CD4-positive, alpha-beta T cell treated with Interleukin-10 for 1 hour (primary cell): ENCODE results near the gene KRIT1.
"Not testable (repeated sequence)": the region's sequence is repeated elsewhere in the genome, so short reads cannot be mapped to it uniquely, and the experiment has no call there.

Experiments used
- DNase-seq: peaks from one replicate; pipeline ENCODE4 v3.0.0-alpha.2; 2020

The KRIT1 gene

GRCh38 chr7:92246360-92247101, 817 bp upstream of the KRIT1 start:
- DNase-seq = peak; percentile 37

DNA sequence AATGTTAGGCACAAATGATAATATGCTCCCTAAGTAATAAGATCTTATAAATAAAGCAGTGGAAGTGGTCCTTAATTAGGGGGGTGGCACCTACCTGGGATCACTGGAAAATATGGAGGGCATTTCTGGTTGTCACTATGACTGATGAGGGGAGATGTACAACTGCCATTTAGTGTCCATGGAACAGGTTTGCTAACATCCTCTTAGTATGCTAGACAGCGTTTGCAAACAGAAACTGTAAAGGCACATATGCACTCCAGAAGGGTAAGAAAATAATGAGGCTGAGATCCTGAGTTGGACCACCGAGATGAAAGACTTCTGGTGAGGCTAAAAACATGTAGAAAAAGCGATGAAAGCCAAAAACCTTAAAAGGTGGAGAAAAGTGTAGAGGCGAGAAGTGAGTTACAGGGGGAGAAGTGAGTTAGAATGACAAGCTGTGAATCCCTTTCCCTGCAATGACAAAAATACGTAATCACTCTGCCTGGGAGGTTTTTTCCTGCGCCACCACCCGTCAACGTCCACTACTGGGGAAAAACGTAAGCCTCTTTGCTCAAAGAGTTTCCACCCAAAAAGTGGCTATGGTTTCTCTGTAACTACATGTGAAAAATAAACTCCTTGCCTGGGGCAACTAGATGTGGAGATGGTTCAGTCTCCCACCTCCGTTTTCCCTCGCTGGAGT, 767 bp downstream of the KRIT1 start:
- no peak for DNase-seq

GRCh38 chr7:92242972-92243371, 2.7 kb downstream of the KRIT1 start:
- DNase-seq = no peak

DNA sequence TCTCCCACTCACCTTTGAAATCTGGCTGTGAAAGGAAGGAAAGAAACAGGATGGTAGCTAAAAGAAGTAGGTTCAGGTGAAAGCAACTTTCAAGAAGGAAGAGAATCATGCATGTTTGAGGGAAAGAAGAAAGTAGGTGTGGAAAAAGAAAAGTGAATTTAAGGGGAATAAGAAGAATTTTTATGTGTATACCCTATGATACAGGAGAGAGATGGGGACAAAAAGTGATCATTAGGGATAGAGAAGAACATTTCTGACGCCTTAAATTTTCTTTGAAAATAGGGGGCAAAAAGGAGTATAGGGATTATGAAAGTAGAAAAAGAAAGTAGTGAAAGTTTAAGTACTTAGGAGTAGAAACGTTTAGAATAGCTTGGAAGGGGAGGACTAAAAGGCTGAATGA, 15.2 kb downstream of the KRIT1 start:
- no peak for DNase-seq

GRCh38 chr7:92228742-92229141, 17.0 kb downstream of the KRIT1 start:
- DNase-seq = no peak

- no peak for DNase-seq
These were observed 17.6 kb downstream of the KRIT1 start for GRCh38 chr7:92228100-92228499.

GRCh38 chr7:92226981-92227380, 18.7 kb downstream of the KRIT1 start:
- DNase-seq = no peak

DNA sequence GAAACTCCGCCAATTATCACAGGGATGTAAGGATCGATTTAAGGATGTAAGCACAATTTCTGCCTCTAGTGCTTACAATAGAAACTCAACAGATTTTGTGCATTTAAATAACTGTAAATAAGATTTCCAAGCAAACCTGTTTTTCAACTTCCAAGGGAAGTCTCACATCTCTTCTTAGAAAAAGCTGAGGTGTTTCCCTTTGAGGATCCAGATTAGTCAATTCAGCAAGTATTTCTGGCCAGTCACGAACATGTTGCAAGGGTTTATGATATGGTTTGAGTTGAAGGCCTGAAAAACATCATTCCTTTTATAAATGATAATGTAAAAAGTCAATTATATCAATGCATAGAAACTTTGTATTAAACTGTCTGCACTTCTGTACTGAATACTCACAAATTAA, 23.9 kb downstream of the KRIT1 start:
- DNase-seq = no peak

DNA sequence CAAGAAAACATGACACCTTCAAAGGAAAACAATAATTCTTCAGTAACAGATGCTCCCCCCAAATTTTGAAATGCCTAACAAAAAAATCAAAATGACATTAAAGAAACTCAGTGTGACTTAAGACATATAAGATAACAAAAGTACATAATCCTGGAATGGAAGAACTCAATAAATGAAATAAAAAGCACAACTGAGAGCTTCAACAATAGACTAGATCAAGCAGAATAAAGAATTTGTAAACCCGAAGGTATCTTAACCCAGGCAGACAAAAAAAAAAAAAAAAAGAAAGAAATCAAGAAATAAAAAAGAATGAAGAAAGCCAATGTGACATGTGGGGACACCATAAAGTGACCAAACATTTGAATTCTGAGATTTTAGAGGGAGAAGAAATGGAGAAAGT, 39.0 kb downstream of the KRIT1 start:
- peak; percentile 2 for DNase-seq

- DNase-seq = no peak
These were observed 39.7 kb downstream of the KRIT1 start for GRCh38 chr7:92205987-92206386.

DNA sequence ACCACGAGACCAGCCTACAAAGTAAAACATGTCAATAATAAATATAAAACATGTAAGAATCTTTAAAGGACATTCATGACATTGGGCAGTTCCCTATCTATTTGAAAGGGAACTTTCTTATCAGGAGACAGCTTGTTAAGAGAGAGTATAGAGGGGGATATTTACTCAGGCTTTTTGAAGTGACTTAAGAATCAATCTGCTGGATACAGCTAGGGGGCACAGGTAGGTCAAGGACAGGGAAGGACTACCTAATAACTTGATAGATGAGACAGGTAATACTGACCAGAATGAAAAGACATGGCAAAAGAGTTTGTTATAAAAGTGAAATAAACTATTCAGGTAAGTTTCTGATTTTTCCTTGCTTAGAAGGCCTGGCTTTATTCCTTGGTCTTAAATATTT, 44.9 kb downstream of the KRIT1 start:
- DNase-seq = no peak

DNA sequence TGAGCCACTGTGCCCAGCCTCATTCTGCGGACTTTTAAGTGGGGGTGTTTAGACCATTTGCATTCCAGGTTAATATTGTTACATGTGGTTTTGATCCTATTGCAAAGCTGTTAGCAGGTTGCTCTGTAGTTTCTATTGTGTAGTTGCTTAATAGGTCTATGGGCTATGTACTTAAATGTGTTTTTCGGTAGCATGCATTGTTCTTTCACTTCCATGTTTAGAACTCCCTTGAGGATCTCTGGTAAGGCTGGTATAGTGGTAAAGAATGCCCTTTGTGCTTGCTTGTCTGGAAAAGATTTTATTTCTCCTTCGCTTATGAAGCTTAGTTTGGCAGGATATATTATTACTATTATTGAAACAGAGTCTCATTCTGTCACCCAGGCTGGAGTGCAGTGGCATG, 53.4 kb downstream of the KRIT1 start:
- no peak for DNase-seq

- DNase-seq = not testable (repeated sequence)
These were observed 56.5 kb downstream of the KRIT1 start for GRCh38 chr7:92189246-92189645.

DNA sequence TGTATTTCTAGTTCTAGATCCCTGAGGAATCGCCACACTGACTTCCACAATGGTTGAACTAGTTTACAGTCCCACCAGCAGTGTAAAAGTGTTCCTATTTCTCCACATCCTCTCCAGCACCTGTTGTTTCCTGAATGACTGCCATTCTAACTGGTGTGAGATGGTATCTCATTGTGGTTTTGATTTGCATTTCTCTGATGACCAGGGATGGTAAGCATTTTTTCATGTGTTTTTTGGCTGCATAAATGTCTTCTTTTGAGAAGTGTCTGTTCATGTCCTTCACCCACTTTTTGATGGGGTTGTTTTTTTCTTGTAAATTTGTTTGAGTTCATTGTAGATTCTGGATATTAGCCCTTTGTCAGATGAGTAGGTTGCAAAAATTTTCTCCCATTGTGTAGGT, 61.4 kb downstream of the KRIT1 start:
- DNase-seq = not testable (repeated sequence)

DNA sequence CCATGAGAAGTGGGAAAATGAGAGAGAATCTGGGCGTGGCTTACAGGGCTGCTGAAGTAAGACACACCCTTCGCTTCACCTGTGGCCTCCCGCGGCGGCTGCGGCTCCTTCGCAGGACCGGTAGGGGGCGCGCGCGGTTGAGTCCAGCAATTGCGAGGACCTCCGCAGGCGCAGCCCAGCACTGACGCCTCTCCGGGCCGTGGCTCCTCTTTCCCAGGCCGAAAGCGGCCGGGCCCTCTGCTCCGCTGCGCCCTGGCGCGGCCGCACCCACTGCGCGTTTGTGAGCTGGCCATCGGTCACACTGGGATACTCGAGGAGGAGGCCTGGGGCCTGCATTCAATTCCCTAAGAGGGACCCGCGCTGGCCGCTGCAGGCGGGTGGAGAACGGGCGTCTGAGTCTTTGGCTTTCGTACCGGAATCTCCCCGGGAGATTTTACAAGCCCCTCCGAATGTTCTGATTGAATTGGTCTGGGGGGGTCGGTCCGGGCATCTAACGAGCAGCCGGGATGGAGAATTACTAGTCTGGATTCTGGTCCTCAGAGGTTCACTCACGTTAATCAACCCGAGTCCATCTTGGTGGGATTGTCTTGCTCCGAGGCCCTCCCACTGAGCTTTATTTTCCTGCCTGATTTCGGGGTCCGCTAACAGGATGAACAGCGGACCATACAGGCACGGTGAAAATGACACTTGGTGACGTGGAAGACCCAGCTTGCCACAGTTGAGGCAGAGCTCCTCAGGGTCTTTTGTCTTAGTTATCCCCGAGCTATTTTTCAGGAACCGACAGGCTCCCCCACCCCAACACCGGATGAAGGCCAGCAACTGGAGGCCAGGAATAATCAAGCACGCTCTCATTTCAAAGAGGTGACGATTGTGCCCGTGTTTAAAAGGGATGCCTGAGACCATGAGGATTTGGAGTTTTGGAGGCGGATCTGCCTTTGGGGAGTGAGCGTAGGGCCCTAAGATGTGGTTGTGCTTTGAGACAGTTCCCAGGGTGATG, 66.5 kb downstream of the KRIT1 start, which contains the start of gene LRRD1:
LRRD1 (minus strand) TSS at position 215 of the 997 bp plus-strand sequence. CDS start 13,940 bp downstream, outside the sequence.
- DNase-seq = peak; percentile 91

DNA sequence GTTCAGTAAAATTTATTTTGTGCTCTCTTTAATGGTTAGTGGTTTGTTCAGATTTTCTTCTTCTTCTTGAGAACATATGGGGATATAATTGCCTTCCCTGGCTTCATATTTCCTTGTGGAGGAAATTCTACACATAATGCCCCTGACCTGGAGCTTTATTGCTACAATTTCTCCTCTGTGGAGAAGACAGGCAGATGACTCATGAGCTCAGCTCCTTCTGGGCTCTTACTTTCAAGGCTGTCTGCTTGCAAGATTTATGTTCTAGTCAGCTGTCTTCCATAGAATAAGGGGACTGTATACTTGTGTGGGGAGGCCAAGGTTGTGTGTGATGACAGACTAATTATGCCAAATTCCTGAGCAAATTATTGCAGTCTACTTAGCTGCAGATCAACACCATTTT, 68.4 kb downstream of the KRIT1 start:
- DNase-seq = no peak

GRCh38 chr7:92169529-92169928, 76.2 kb downstream of the KRIT1 start:
- DNase-seq = not testable (repeated sequence)

- DNase-seq = no peak
These were observed 84.4 kb downstream of the KRIT1 start for GRCh38 chr7:92161271-92161670.

DNA sequence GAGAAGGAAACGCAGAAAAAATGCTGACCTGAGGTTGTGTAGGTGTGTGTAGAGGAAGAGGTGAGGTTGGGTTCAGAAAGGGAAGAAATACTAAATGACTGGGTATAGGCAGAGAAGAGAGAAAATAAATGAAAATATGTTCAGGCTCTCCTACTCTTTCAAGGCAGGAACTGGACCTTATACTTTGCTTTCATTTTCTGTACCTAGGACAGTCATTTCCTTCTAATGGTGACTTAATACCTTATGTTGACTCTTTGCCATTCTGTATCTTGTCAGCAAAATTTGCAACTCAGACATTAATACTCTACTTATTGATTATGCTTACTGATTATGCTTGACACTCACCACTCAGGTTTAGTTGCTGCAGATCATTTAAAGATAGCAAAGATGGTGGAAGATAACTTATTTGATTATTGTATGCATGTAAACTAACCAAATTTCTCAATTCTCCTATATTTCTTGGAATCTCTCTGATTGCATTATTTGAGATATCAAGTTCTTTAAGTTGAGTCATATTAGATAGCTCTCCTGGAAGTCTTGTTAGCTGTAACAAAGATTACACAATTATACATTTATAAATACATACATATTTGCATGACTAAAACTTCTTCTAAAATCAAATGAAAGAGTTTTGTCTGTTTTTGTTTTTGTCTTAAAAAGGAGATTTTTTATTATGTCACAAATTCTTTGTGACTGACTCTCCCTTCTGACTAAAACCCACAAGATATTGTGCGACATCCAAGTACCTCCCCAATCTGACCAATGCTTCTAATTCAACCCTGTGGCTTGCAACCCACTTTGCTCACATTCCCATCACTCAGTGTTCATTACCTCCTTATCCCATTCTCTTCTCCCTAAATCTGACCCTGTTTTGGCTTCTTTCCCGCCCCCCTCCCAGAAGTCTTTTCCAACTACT, 86.8 kb downstream of the KRIT1 start:
- DNase-seq = no peak

- no peak for DNase-seq
These were observed 88.7 kb downstream of the KRIT1 start for GRCh38 chr7:92156990-92157389.

GRCh38 chr7:92155108-92155739, 90.5 kb downstream of the KRIT1 start:
- DNase-seq = no peak
